NOMO-1 treated with dmso at 0.1 percent for 144 hours (cell line): ENCODE data around the gene FALEC.
"Not testable (repeated sequence)": the region's sequence is repeated elsewhere in the genome, so short reads cannot be mapped to it uniquely, and the experiment has no call there.

Experiments
- DNase-seq: peaks from one replicate; lab custom pipeline; 2025; ENCODE audit not compliant: unreplicated experiment; lab: John Stamatoyannopoulos, UW

FALEC gene

GRCh38 chr1:150558303-150558704 lies 42.8 kb downstream of the FALEC start:
- no peak for DNase-seq

GRCh38 chr1:150558761-150559655 lies 43.5 kb downstream of the FALEC start:
- DNase-seq, result no peak

- no peak for DNase-seq
Measured at GRCh38 chr1:150559656-150560010, 44.1 kb downstream of the FALEC start.

GRCh38 chr1:150560011-150560438 lies 44.5 kb downstream of the FALEC start:
- DNase-seq, result no peak

GRCh38 chr1:150560576-150561253 lies 45.2 kb downstream of the FALEC start:
- peak; percentile 77 for DNase-seq

GRCh38 chr1:150561254-150561973 lies 45.9 kb downstream of the FALEC start:
- DNase-seq, result no peak

- DNase-seq, result peak; percentile 25
Measured at GRCh38 chr1:150561974-150562445, 46.5 kb downstream of the FALEC start.

- no peak for DNase-seq
Measured at GRCh38 chr1:150562446-150563339, 47.1 kb downstream of the FALEC start.

- no peak for DNase-seq
Measured at GRCh38 chr1:150563340-150564038, 47.9 kb downstream of the FALEC start.

GRCh38 chr1:150564051-150564991 lies 48.8 kb downstream of the FALEC start:
- DNase-seq, result no peak

- DNase-seq, result not testable (repeated sequence)
Measured at GRCh38 chr1:150565240-150565991, 49.9 kb downstream of the FALEC start.

GRCh38 chr1:150566589-150567340 lies 51.2 kb downstream of the FALEC start:
- DNase-seq, result no peak

- no peak for DNase-seq
Measured at GRCh38 chr1:150567341-150567716, 51.8 kb downstream of the FALEC start.

- no peak for DNase-seq
Measured at GRCh38 chr1:150567717-150568593, 52.4 kb downstream of the FALEC start.

- no peak for DNase-seq
Measured at GRCh38 chr1:150568594-150568966, 53.0 kb downstream of the FALEC start.

- DNase-seq, result no peak
Measured at GRCh38 chr1:150572918-150573647, 57.5 kb downstream of the FALEC start.
